GM12874 (cell line): ENCODE measurements around the gene CIP2A.

ENCODE experiments used
- TF ChIP-seq, protein P1 (sequence below): IDR thresholded peaks from 2 replicates; pipeline ENCODE4 v1.5.1; 2011; ENCODE audit warnings: low read depth, mild to moderate bottlenecking, control low read depth, low read length, moderate library complexity; ENCODE audit not compliant: insufficient read depth

The CIP2A gene

DNA sequence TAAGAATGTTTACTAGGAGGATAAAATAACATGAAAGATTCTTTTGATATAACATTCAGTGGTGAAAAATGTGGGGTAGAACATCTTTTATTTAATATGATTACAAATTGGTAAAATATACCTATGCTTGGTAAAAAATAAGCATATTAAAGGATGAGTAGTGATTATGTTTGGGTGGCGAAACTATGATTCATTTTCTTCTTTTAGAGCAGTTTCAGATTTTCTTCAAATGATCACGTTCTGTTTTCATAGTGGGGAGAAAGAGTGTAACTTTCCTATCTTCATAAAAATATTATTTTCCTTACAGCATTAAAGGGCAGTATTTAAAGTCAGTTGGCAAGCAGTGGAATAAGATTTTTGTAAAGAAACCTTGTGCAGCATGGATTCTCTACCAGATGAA is 15.8 kb upstream of the CIP2A start:
- TF ChIP-seq, protein P1, sequence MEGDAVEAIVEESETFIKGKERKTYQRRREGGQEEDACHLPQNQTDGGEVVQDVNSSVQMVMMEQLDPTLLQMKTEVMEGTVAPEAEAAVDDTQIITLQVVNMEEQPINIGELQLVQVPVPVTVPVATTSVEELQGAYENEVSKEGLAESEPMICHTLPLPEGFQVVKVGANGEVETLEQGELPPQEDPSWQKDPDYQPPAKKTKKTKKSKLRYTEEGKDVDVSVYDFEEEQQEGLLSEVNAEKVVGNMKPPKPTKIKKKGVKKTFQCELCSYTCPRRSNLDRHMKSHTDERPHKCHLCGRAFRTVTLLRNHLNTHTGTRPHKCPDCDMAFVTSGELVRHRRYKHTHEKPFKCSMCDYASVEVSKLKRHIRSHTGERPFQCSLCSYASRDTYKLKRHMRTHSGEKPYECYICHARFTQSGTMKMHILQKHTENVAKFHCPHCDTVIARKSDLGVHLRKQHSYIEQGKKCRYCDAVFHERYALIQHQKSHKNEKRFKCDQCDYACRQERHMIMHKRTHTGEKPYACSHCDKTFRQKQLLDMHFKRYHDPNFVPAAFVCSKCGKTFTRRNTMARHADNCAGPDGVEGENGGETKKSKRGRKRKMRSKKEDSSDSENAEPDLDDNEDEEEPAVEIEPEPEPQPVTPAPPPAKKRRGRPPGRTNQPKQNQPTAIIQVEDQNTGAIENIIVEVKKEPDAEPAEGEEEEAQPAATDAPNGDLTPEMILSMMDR, result no peak

GRCh38 chr3:108603691-108604090 is 14.5 kb upstream of the CIP2A start:
- TF ChIP-seq, protein P1, result no peak

- TF ChIP-seq, protein P1, result no peak
These were observed 13.7 kb upstream of the CIP2A start for GRCh38 chr3:108602935-108603294.

DNA sequence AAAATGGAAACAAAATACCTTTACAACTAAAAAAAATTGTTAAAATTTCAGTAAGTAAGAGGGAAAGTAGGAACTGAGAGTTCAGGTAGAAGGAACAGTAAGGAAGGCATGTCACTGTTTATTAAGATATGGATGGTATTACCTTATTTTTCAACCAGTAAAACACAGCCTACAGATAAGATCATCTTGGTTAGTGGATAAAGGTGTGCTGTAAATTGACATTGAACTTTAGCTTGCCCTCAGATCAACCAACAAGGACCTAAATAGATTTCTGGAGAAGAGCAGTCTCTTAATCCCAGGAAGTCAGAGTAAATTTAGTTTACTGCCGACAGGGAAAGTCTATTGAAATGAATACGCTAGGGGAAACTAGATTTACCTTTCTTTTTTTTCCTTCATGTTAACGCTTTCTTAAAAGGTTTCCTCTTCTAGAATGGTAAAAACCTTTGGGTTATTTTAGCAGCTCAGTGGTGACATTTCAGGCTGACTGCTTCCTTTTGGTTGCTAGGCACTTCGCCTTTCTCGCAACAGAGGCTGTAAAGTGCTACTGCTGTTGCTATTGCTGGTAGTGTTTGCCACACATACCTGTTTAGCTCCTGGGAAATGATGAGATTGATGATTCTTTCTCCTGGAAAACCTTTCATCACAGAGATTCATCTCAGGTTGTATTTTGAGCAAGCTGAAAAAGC is 13.2 kb upstream of the CIP2A start:
- TF ChIP-seq, protein P1, result no peak

DNA sequence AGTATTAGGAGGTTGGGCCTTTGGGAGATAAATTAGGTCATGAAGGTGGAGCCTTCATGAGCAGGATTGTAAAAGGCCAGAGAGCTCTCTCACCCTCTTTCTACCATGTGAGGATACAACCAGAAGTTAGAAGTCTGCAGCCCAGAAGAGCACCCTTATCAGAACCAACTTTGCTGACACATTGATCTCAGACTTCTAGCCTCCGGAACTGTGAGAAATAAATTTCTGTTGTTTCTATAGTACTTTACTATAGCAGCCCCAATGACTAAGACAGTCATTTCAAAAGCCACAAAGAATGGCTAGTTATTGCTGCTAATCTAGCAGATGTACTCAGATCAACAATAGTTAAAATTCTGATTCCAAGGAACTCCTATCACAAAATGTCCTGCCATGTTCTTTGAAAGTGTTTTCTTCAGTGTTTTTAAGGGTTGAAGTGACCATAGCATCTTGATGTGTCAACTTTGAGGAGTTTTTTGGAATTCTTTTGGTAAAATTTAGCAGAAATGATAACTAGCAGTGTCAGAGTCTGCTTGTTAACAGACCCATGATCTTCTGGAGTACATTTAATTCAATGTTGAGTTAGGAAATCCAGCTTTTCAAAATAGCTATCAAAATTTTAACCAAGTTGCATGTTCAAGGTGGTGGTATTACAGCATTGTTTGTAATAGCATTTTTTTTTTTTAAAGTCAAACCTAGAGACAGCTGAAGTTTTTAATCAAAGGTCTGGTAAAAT is 10.6 kb upstream of the CIP2A start:
- TF ChIP-seq, protein P1, result no peak

DNA sequence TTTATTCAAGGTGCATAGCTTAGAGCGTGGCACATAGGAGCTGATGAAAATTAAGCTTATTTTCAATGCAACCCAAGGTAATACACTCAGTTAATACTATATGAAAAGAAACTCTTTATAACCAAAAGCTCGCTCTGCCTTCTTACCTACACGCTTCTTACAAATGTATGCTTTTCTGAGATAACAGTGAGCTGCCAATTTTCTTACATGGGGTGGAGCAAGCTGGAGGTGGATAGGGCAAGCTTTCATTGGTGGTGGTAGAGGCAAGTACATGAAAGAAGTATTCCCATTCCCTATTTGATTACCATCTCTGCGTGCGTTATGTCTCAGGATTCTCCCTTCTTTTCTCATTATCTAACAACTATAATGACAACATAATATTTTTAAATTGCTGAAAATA is 9.1 kb upstream of the CIP2A start:
- TF ChIP-seq, protein P1, result no peak

- TF ChIP-seq, protein P1, result no peak
These were observed 6.1 kb upstream of the CIP2A start for GRCh38 chr3:108595321-108595720.
